ENCODE results near the gene PPP6R1. TPM values are rescaled to one million over a fixed set of nuclear protein-coding genes. Genes with fewer than 3 reads are reported as not detected.

Gene PPP6R1
- polyA plus RNA-seq, 3 donors = 16.9 to 91.3 (median 22.0) TPM

- H3K27me3 ChIP-seq (ENCODE audit: control insufficient read depth in 2 of 2, insufficient read depth in 2 of 2, low read length in 2 of 2) = no peaks in the 10 kb centered on the region
- no peak overlapping the region for H2AFZ ChIP-seq (ENCODE audit: insufficient read depth, low read depth, low read length, poor library complexity, severe bottlenecking)
- H3K4me1 ChIP-seq (ENCODE audit: control insufficient read depth in 1 of 2, insufficient read depth in 2 of 2, low read length in 2 of 2) = no peaks in the 10 kb centered on the region
- peaks cover 5% of the 10 kb centered on the region for H3K4me1 Mint-ChIP-seq
- no peak overlapping the region for H3K4me2 ChIP-seq (replicated peaks; ENCODE audit: extremely low read depth, low read length, poor library complexity, severe bottlenecking)
- intact Hi-C loops (cut with micrococcal nuclease) = no loop called here
- DNase-seq = no peak
- H3K27me3 Mint-ChIP-seq (ENCODE audit: low read depth in 3 of 3) = peaks cover 0 to 3% (median 0%) of the 10 kb centered on the region in 3 donors
- 85% methylated on average over 17 of the region's 17 CpGs for WGBS (ENCODE audit: insufficient coverage)
- H3K9me3 Mint-ChIP-seq = peaks cover 0 to 2% (median 0%) of the 10 kb centered on the region in 7 donors
- H3K9ac ChIP-seq (ENCODE audit: insufficient read depth, low read length, poor library complexity, severe bottlenecking) = no peak overlapping the region
- H4K20me1 ChIP-seq (ENCODE audit: insufficient read depth, low read length) = peaks cover 95% of the 10 kb centered on the region
- H3K9me3 ChIP-seq (replicated peaks in 1 of 2; ENCODE audit: control insufficient read depth in 1 of 2, insufficient read depth in 1 of 2, low read length in 2 of 2) = no peaks in the 10 kb centered on the region
- peaks cover 66 to 76% of the 10 kb centered on the region in 2 donors for H3K36me3 ChIP-seq (replicated peaks in 1 of 2; ENCODE audit: control insufficient read depth in 1 of 2, insufficient read depth in 2 of 2, low read length in 2 of 2)
- peaks cover 48 to 70% of the 10 kb centered on the region in 2 donors for H3K36me3 Mint-ChIP-seq
- H3K27ac Mint-ChIP-seq = peak overlapping the region in 2 of 7 donors; percentile 0 to 57
- peaks cover 6% of the 10 kb centered on the region for H3K79me2 ChIP-seq (ENCODE audit: insufficient read depth, low read length)
- no peak overlapping the region for H3K4me3 Mint-ChIP-seq
- TF ChIP-seq CTCF (IDR thresholded peaks at IDR 0.05) = no peak
- no peak overlapping the region for H3K27ac ChIP-seq (ENCODE audit: low read depth in 1 of 2, low read length in 2 of 2)
- H3K4me3 ChIP-seq (replicated peaks in 1 of 3; ENCODE audit: low read depth in 2 of 3, low read length in 3 of 3) = no peak overlapping the region
These were observed 30.8 kb downstream of the PPP6R1 start for GRCh38 chr19:55228015-55228391.

GRCh38 chr19:55227241-55228014 lies 31.4 kb downstream of the PPP6R1 start:
- H4K20me1 ChIP-seq (ENCODE audit: insufficient read depth, low read length) = peaks cover 94% of the 10 kb centered on the region
- WGBS (ENCODE audit: insufficient coverage) = 95% methylated on average over 19 of the region's 25 CpGs
- H3K36me3 ChIP-seq (replicated peaks in 1 of 2; ENCODE audit: control insufficient read depth in 1 of 2, insufficient read depth in 2 of 2, low read length in 2 of 2) = peaks cover 60 to 70% of the 10 kb centered on the region in 2 donors

More at GRCh38 chr19:55227241-55228014, 31.4 kb downstream of the PPP6R1 start:
- H3K9me3 ChIP-seq (replicated peaks in 1 of 2; ENCODE audit: control insufficient read depth in 1 of 2, insufficient read depth in 1 of 2, low read length in 2 of 2) = no peaks in the 10 kb centered on the region
- Mint-ChIP-seq H3K36me3 (peaks cover 42 to 64% of the 10 kb centered on the region in 2 donors), H3K27ac (peak overlapping the region in 2 of 7 donors; percentile 14 to 57), H3K27me3 (ENCODE audit: low read depth in 3 of 3) (peaks cover 0 to 3% (median 3%) of the 10 kb centered on the region in 3 donors), H3K9me3 (peaks cover 0 to 2% (median 0%) of the 10 kb centered on the region in 7 donors), H3K4me1 (peaks cover 5% of the 10 kb centered on the region), H3K4me3 (no peak overlapping the region)
- no peak overlapping the region for H3K4me3 ChIP-seq (replicated peaks in 1 of 3; ENCODE audit: low read depth in 2 of 3, low read length in 3 of 3)
- H3K4me1 ChIP-seq (ENCODE audit: control insufficient read depth in 1 of 2, insufficient read depth in 2 of 2, low read length in 2 of 2) = no peaks in the 10 kb centered on the region
- no peak for TF ChIP-seq CTCF (IDR thresholded peaks at IDR 0.05)
- no peak overlapping the region for H2AFZ ChIP-seq (ENCODE audit: insufficient read depth, low read depth, low read length, poor library complexity, severe bottlenecking)
- no peak overlapping the region for H3K27ac ChIP-seq (ENCODE audit: low read depth in 1 of 2, low read length in 2 of 2)
- H3K79me2 ChIP-seq (ENCODE audit: insufficient read depth, low read length) = peaks cover under 1% of the 10 kb centered on the region
- intact Hi-C loops (cut with micrococcal nuclease) = no loop called here
- peak in 1 of 3 donors; percentile 2 for DNase-seq
- H3K9ac ChIP-seq (ENCODE audit: insufficient read depth, low read length, poor library complexity, severe bottlenecking) = no peak overlapping the region
- H3K27me3 ChIP-seq (ENCODE audit: control insufficient read depth in 2 of 2, insufficient read depth in 2 of 2, low read length in 2 of 2) = no peaks in the 10 kb centered on the region
- no peak overlapping the region for H3K4me2 ChIP-seq (replicated peaks; ENCODE audit: extremely low read depth, low read length, poor library complexity, severe bottlenecking)

All from CD14-positive monocyte (primary cell).